Measurements from ENCODE around the gene PSME4. TPM values are rescaled to one million over a fixed set of nuclear protein-coding genes. Genes with fewer than 3 reads are reported as not detected.
"Not testable (repeated sequence)": the region's sequence is repeated elsewhere in the genome, so short reads cannot be mapped to it uniquely, and the experiment has no call there.

PSME4 gene
- total and polyA plus RNA-seq, 8 donors: 41.5 to 56.9 (median 48.5) TPM

- ATAC-seq: no peak
- no peak for DNase-seq
- TF ChIP-seq CTCF (IDR thresholded peaks at IDR 0.05): no peak
- Histone ChIP-seq H3K4me3 (no peak overlapping the region), H3K9me3 (no peaks in the 10 kb centered on the region), H3K27me3 (no peaks in the 10 kb centered on the region), H3K27ac (no peak overlapping the region), H3K36me3 (peaks cover 0 to 39% of the 10 kb centered on the region in 2 donors), H3K4me1 (no peaks in the 10 kb centered on the region)
- intact Hi-C loops (cut with DNase I): no loop called here
Observed at GRCh38 chr2:53856272-53856671, 114.5 kb downstream of the PSME4 start.

- DNase-seq (no peak), ATAC-seq (no peak)
- no peaks in the 10 kb centered on the region for H3K9me3 ChIP-seq
- intact Hi-C loops (cut with DNase I): no loop called here
- peaks cover 0 to 30% of the 10 kb centered on the region in 2 donors for H3K36me3 ChIP-seq
- no peak for TF ChIP-seq CTCF (IDR thresholded peaks at IDR 0.05)
- no peaks in the 10 kb centered on the region for H3K27me3 ChIP-seq
- no peak overlapping the region for H3K27ac ChIP-seq
- H3K4me3 ChIP-seq: no peak overlapping the region
- no peaks in the 10 kb centered on the region for H3K4me1 ChIP-seq
Observed at GRCh38 chr2:53854678-53855077, 116.1 kb downstream of the PSME4 start.

- no peaks in the 10 kb centered on the region for H3K27me3 ChIP-seq
- DNase-seq (no peak), ATAC-seq (no peak)
- H3K36me3 ChIP-seq: peaks cover 0 to 23% of the 10 kb centered on the region in 2 donors
- intact Hi-C loops (cut with DNase I): no loop called here
- no peaks in the 10 kb centered on the region for H3K9me3 ChIP-seq
- H3K4me1 ChIP-seq: no peaks in the 10 kb centered on the region
- no peak overlapping the region for H3K27ac ChIP-seq
- no peak overlapping the region for H3K4me3 ChIP-seq
- no peak for TF ChIP-seq CTCF (IDR thresholded peaks at IDR 0.05)
Observed at GRCh38 chr2:53852532-53852931, 118.3 kb downstream of the PSME4 start.

GRCh38 chr2:53851052-53851757 is 119.6 kb downstream of the PSME4 start:
- H3K27ac ChIP-seq; ATAC-seq; DNase-seq; H3K4me1 ChIP-seq; H3K9me3 ChIP-seq; intact Hi-C loops (cut with DNase I); H3K4me3 ChIP-seq; H3K27me3 ChIP-seq: not testable (repeated sequence)
- H3K36me3 ChIP-seq: peaks cover 0 to 23% of the 10 kb centered on the region in 2 donors

- no peak for TF ChIP-seq CTCF (IDR thresholded peaks at IDR 0.05)
- peaks cover 0 to 3% of the 10 kb centered on the region in 2 donors for H3K36me3 ChIP-seq
- intact Hi-C loops (cut with DNase I): no loop called here
- no peak overlapping the region for H3K4me3 ChIP-seq
- no peak for DNase-seq
- H3K4me1 ChIP-seq: no peaks in the 10 kb centered on the region
- no peaks in the 10 kb centered on the region for H3K27me3 ChIP-seq
- H3K27ac ChIP-seq: no peak overlapping the region
- ATAC-seq: no peak
- H3K9me3 ChIP-seq: no peaks in the 10 kb centered on the region
Observed at GRCh38 chr2:53848062-53848461, 122.7 kb downstream of the PSME4 start.

GRCh38 chr2:53843595-53843994 is 127.2 kb downstream of the PSME4 start:
- Histone ChIP-seq H3K4me3 (no peak overlapping the region), H3K36me3 (no peaks in the 10 kb centered on the region), H3K27me3 (no peaks in the 10 kb centered on the region), H3K27ac (no peak overlapping the region), H3K9me3 (peaks cover 0 to 3% of the 10 kb centered on the region in 2 donors), H3K4me1 (no peaks in the 10 kb centered on the region)
- TF ChIP-seq CTCF (IDR thresholded peaks at IDR 0.05): no peak
- intact Hi-C loops (cut with DNase I): no loop called here
- DNase-seq: no peak
- ATAC-seq: no peak

Measured in left lung (tissue), 10 donors.